AG04450 (cell line): ENCODE results near the gene NLRC5. TPM values are rescaled to one million over a fixed set of nuclear protein-coding genes. Genes with fewer than 3 reads are reported as not detected.

ENCODE experiments used
- CTCF ChIA-PET: fragments of 300-600, 350-600 bp; formaldehyde crosslinking; extraction: SDS; loops from one replicate; lab custom pipeline; 2022; ENCODE audit warnings: antibody characterized with exemption, inconsistent platforms; lab: Charles Lee
- POLR2A ChIA-PET: fragments of 350-600 bp; formaldehyde crosslinking; extraction: SDS; loops from one replicate; lab custom pipeline; 2021; ENCODE audit warnings: antibody characterized with exemption, inconsistent platforms; lab: Yijun Ruan, JAX
- DNase-seq: peaks from one replicate; pipeline ENCODE4 v3.0.0-alpha.2; 2011; ENCODE audit warnings: low read depth, low spot score
- H3K27ac ChIP-seq: one replicate; pipeline ENCODE4 v1.5.1; 2012; ENCODE audit warnings: low read depth, low read length, control low read depth
- H3K27me3 ChIP-seq: one replicate; pipeline ENCODE4 v1.6.0; 2012; ENCODE audit warnings: low read length; ENCODE audit not compliant: control insufficient read depth, insufficient read depth
- H3K4me3 ChIP-seq: 2 replicates; pipeline ENCODE4 v1.5.1; 2011; ENCODE audit warnings: mild to moderate bottlenecking, low read depth, low read length, control low read depth
- H3K9me3 ChIP-seq: 2 replicates; pipeline ENCODE4 v1.5.1; 2012; ENCODE audit warnings: low read length; ENCODE audit not compliant: control insufficient read depth, insufficient read depth
- CTCF ChIP-seq: IDR thresholded peaks from 2 replicates; pipeline ENCODE4 v1.5.1; 2011; ENCODE audit warnings: low read depth, low read length, control low read depth, inconsistent platforms
- polyA plus RNA-seq: library from polyadenylated mRNA; depleted of rRNA; stranded (reverse); fragments of >200 nt; gene quantifications from 2 replicates; pipeline ENCODE4 v1.2.3, GENCODE V29; 2011

The NLRC5 gene
- polyA plus RNA-seq, 1 experiment, result 9.2 TPM

DNA sequence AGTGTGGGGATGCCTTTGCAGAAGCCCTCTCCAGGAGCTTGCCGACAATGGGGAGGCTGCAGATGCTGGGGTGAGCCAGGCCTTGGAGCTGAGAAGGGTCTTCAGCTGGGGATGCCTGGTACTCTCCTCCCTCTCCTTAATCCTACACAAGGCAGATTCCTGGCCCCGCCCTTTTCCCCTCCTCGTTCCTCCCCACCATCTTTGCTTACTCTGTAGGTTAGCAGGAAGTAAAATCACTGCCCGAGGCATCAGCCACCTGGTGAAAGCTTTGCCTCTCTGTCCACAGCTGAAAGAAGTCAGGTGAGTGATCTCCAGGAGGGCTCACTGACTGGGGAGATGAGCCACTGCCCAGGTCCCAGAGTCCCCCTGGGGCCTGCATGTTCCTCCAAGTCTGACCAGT lies 38.7 kb downstream of the NLRC5 start:
- no peaks in the 10 kb centered on the region for H3K9me3 ChIP-seq
- ChIA-PET CTCF (interaction anchor here (1.2 to 1.9 kb wide), 3 partner anchors 10 to 18 kb away, joined by 3 to 5 read pairs (median 4); no protein-coding TSS in a partner anchor), POLR2A (interaction anchor here (0.6 kb wide), 1 partner anchor 205 kb away, joined by 5 read pairs; no protein-coding TSS in a partner anchor)
- H3K27me3 ChIP-seq, result no peaks in the 10 kb centered on the region
- no peak overlapping the region for H3K27ac ChIP-seq
- no peak overlapping the region for H3K4me3 ChIP-seq
- DNase-seq, result no peak
- TF ChIP-seq CTCF, result no peak

DNA sequence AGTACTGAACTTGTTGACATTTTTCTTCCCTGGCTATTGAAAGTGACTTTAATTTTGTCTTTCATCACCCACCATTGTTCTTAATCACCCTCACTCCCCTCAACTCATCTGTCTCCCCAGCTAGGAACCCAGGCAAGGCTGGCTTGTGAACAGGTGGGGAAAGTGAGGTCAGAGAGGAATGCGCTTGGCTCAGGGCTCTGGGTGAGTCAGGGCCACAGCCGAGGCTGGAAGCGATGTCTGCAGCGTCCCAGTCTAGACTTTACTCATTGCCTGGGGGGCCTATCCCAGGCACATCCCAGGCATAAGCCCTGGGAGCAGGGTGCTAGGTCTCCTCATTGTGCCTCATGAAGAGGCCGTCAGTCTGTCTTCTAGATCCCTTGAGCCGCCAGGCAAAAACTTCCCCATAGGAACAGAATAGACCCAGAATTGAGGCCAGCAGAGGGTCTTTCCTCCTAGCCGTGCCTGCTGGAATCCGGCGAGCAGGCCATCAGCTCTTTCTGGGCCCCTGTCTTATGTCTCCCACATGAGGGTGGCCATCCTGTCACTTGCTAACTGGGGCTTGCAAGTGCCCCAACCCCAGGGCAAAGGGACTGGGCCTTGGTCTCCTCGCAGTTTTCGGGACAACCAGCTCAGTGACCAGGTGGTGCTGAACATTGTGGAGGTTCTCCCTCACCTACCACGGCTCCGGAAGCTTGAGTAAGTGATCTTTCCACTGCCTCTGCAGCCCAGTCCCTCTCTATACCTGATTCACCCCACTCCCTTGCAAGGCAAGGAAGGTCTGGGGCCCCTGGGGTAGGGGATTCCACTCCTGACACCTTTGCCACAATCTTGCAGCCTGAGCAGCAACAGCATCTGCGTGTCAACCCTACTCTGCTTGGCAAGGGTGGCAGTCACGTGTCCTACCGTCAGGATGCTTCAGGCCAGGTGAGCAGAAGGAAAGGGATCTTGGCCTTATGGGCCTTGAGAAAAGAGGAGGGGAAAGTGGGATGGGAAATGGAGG lies 40.1 kb downstream of the NLRC5 start:
- ChIA-PET CTCF (interaction anchor here (1.9 kb wide), 1 partner anchor 17 kb away, joined by 5 read pairs; no protein-coding TSS in a partner anchor), POLR2A (no interaction called here)
- no peak for TF ChIP-seq CTCF
- Histone ChIP-seq H3K9me3 (no peaks in the 10 kb centered on the region), H3K27ac (no peak overlapping the region), H3K4me3 (no peak overlapping the region), H3K27me3 (no peaks in the 10 kb centered on the region)
- DNase-seq, result no peak

DNA sequence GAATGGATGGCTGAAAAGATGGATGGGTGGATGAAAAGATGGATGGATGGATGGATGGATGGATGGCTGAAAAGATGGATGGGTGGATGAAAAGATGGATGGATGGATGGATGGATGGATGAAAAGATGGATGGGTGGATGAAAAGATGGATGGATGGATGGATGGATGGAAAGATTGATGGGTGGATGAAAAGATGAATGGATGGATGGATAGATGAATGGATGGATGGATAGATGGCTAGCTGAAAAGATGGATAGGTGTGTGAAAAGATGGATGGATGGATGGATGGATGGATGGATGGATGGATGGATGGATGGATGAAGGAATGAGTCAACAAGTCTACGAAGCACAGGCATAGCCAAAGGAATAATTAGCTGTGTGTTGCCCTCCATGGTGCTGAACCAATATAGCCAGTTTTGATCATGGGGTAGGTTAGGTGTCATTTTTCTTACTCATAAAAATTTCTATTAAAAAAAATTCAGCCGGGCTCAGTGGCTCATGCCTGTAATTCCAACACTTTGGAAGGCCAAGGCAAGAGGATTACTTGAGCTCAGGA lies 41.1 kb downstream of the NLRC5 start:
- ChIA-PET POLR2A (interaction anchor here (0.7 kb wide), 1 partner anchor 99 kb away, joined by 3 read pairs; no protein-coding TSS in a partner anchor), CTCF (interaction anchor here (1.2 kb wide), 1 partner anchor 62 kb away, joined by 3 read pairs; the partner anchor contains the start of gene CPNE2)

DNA sequence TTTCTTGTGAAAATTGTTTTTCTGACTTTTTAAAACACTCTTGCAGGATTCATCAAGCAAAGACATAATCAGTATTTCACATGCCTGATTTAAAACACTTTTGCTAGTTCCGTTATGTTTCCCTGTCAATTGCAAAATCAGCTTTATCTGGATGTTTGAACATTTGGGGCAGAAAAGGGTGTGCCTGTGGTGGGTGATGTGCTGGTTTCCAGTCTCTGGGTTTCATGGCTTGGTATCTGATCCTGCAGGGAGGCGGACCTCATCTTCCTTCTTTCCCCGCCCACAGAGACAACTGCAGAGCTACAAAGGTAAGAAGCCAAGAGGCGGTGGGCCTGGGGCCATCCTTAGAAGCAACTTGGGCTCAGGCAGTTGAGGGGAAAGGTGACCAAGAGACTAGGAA lies 41.8 kb downstream of the NLRC5 start:
- no peak for DNase-seq
- Histone ChIP-seq H3K27me3 (no peaks in the 10 kb centered on the region), H3K27ac (no peak overlapping the region), H3K9me3 (no peaks in the 10 kb centered on the region), H3K4me3 (no peak overlapping the region)
- ChIA-PET CTCF (interaction anchor here (1.2 kb wide), 1 partner anchor 62 kb away, joined by 3 read pairs; the partner anchor contains the start of gene CPNE2), POLR2A (interaction anchor here (0.7 kb wide), 1 partner anchor 100 kb away, joined by 3 read pairs; no protein-coding TSS in a partner anchor)
- TF ChIP-seq CTCF, result no peak

More for the DNA sequence above, 41.1 kb downstream of the NLRC5 start:
- Histone ChIP-seq H3K27me3 (no peaks in the 10 kb centered on the region), H3K4me3 (no peak overlapping the region), H3K9me3 (no peaks in the 10 kb centered on the region), H3K27ac (no peak overlapping the region)
- no peak for DNase-seq
- no peak for TF ChIP-seq CTCF
